Parathyroid adenoma (tissue), 2 donors: ENCODE data around the gene SHC1.

ENCODE experiments used
- H2AFZ ChIP-seq: fragments of 300-600 bp; sonication (generic); one replicate; pipeline ENCODE4 v1.7.0; 2017; ENCODE audit warnings: antibody characterized with exemption, mild to moderate bottlenecking
- H3K27ac ChIP-seq: fragments of 300-600 bp; sonication (generic); one replicate; pipeline ENCODE4 v1.7.0; 2017
- H3K27me3 ChIP-seq: fragments of 300-600 bp; sonication (generic); one replicate; pipeline ENCODE4 v1.7.0; 2017; ENCODE audit warnings: low read length; ENCODE audit not compliant: control insufficient read depth, insufficient read depth
- H3K36me3 ChIP-seq: fragments of 300-600 bp; sonication (generic); one replicate; pipeline ENCODE4 v1.7.0; 2017; ENCODE audit warnings: low read length; ENCODE audit not compliant: control insufficient read depth, insufficient read depth
- H3K4me1 ChIP-seq: fragments of 300-600 bp; sonication (generic); one replicate; pipeline ENCODE4 v1.7.0; 2017; ENCODE audit warnings: control low read depth
- H3K4me2 ChIP-seq: fragments of 300-600 bp; sonication (generic); one replicate; pipeline ENCODE4 v1.7.0; 2017; ENCODE audit warnings: low read length
- H3K4me3 ChIP-seq: fragments of 300-600 bp; sonication (generic); one replicate; pipeline ENCODE4 v1.7.0; 2017; ENCODE audit warnings: low read depth, low read length
- H3K79me2 ChIP-seq: fragments of 300-600 bp; sonication (generic); one replicate; pipeline ENCODE4 v1.7.0; 2017; ENCODE audit warnings: control low read depth
- H3K9ac ChIP-seq: fragments of 300-600 bp; sonication (generic); one replicate; pipeline ENCODE4 v1.7.0; 2017; ENCODE audit warnings: mild to moderate bottlenecking
- H3K9me3 ChIP-seq: fragments of 300-600 bp; sonication (generic); one replicate; pipeline ENCODE4 v1.7.0; 2017; ENCODE audit warnings: low read length; ENCODE audit not compliant: control insufficient read depth
- TF ChIP-seq, protein P1 (sequence below): fragments of 300-600 bp; sonication (generic); IDR thresholded peaks from one replicate; pipeline ENCODE4 v1.7.0; 2017; ENCODE audit warnings: antibody characterized with exemption, mild to moderate bottlenecking
- donor health status: primary hyperparathyroidism.

Gene SHC1

DNA sequence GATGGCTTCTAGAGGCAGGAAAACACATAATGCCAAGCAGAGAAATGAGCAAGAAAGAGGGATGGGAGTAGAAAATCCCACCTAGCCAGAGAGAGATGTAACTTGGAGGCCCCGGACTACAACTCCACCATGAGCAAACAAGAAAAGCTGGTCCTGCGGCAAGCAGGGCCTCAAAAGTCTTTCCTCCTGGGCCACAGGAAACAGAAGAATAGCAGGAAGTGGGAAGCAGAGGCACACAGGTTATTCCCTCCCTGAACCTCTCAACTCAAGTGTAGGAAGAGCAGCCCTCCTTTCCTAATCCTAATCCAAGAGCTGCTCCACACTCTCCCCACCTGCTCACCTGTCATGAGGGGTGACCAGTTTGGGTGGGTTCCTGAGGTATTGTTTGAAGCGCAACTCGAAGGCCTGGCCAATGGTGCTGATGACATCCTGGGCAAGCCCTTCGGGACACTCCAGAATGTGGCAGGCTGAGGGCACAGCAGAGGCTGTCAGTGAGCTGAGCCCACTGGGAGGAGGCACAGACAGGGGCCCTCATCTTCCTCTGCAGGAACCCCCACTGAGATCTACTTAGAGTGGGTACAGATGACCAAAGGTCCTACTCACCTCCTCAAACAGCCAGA lies 3.1 kb downstream of the SHC1 start:
- H3K4me1 ChIP-seq: peaks cover 7% of the 10 kb centered on the region
- H3K9me3 ChIP-seq: no peaks in the 10 kb centered on the region
- TF ChIP-seq, protein P1, sequence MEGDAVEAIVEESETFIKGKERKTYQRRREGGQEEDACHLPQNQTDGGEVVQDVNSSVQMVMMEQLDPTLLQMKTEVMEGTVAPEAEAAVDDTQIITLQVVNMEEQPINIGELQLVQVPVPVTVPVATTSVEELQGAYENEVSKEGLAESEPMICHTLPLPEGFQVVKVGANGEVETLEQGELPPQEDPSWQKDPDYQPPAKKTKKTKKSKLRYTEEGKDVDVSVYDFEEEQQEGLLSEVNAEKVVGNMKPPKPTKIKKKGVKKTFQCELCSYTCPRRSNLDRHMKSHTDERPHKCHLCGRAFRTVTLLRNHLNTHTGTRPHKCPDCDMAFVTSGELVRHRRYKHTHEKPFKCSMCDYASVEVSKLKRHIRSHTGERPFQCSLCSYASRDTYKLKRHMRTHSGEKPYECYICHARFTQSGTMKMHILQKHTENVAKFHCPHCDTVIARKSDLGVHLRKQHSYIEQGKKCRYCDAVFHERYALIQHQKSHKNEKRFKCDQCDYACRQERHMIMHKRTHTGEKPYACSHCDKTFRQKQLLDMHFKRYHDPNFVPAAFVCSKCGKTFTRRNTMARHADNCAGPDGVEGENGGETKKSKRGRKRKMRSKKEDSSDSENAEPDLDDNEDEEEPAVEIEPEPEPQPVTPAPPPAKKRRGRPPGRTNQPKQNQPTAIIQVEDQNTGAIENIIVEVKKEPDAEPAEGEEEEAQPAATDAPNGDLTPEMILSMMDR: no peak
- H3K4me3 ChIP-seq: no peak overlapping the region
- H2AFZ ChIP-seq: no peak overlapping the region
- no peaks in the 10 kb centered on the region for H3K79me2 ChIP-seq
- no peak overlapping the region for H3K4me2 ChIP-seq
- no peaks in the 10 kb centered on the region for H3K27me3 ChIP-seq
- H3K27ac ChIP-seq: peak overlapping the region; percentile 11
- no peak overlapping the region for H3K9ac ChIP-seq
- no peaks in the 10 kb centered on the region for H3K36me3 ChIP-seq

DNA sequence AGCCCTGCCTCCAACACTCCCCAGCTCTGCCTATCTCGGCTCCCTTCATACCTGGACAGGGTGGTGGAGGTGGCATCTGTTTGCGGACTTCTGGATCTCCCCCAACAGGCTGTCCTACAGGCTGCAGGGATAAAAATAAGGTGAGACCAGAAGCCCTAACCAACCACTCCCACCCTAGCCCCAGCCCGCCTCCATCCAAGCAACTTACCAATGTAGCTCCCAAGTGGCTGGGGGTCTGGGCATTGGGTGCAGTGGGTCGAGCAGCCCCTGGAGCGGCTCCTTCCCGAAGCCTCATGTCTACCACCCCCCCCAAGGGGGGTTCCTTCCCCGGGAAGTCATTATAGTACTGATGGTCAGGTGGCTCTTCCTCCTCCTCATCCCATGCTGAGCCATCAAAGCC lies 4.4 kb downstream of the SHC1 start:
- Histone ChIP-seq H3K4me1 (peaks cover under 1% of the 10 kb centered on the region), H3K9ac (no peak overlapping the region), H3K27me3 (no peaks in the 10 kb centered on the region), H3K79me2 (no peaks in the 10 kb centered on the region), H3K4me3 (no peak overlapping the region), H3K4me2 (no peak overlapping the region), H2AFZ (no peak overlapping the region), H3K36me3 (no peaks in the 10 kb centered on the region), H3K27ac (no peak overlapping the region), H3K9me3 (no peaks in the 10 kb centered on the region)
- TF ChIP-seq, protein P1: no peak

DNA sequence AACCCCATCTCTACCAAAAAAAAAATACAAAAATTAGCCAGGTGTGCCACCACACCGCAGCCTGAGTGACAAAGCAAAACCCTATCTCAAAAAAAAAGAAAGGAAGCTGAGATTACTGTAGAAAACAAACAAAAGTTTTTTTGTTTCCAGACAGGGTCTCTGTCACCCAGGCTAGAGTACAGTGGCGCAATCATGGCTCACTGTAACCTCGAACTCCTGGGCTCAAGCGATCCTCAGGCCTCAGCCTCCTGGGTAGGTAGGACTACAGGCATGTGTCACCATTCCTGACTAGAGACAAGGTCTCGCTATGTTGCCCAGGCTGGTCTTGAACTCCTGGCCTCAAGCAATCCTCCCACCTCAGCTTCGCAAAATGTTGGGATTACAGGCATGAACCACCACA lies 6.2 kb downstream of the SHC1 start:
- Histone ChIP-seq H3K4me2 (no peak overlapping the region), H3K9me3 (no peaks in the 10 kb centered on the region), H3K9ac (no peak overlapping the region), H3K79me2 (no peaks in the 10 kb centered on the region), H2AFZ (no peak overlapping the region), H3K4me1 (peaks cover 4% of the 10 kb centered on the region), H3K27ac (no peak overlapping the region), H3K4me3 (no peak overlapping the region), H3K27me3 (no peaks in the 10 kb centered on the region), H3K36me3 (no peaks in the 10 kb centered on the region)
- TF ChIP-seq, protein P1: no peak

DNA sequence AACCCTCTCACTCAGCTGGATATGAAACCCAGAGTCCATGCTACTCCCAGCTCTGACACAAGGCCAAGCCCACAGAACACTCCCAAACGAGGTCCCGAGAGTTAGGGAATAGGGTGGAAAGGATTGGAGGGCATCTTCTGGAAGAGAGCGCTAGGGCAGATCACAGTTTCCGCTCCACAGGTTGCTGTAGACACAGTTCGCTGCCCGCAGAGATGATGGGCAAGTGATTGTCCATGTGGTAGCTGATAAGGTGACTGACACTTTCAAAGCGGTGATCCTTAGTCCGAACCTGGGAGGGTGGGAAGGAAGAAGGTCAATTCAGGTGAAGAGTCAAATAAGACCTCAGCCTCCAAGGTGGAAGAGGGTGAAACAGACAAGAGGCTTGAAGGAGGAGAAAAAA lies 6.9 kb downstream of the SHC1 start:
- H3K36me3 ChIP-seq: no peaks in the 10 kb centered on the region
- H3K9me3 ChIP-seq: no peaks in the 10 kb centered on the region
- H3K27me3 ChIP-seq: no peaks in the 10 kb centered on the region
- no peak overlapping the region for H3K4me3 ChIP-seq
- H2AFZ ChIP-seq: no peak overlapping the region
- H3K9ac ChIP-seq: no peak overlapping the region
- H3K4me1 ChIP-seq: peaks cover 8% of the 10 kb centered on the region
- no peak overlapping the region for H3K27ac ChIP-seq
- peak overlapping the region; percentile 25 for H3K4me2 ChIP-seq
- TF ChIP-seq, protein P1: no peak
- no peaks in the 10 kb centered on the region for H3K79me2 ChIP-seq

DNA sequence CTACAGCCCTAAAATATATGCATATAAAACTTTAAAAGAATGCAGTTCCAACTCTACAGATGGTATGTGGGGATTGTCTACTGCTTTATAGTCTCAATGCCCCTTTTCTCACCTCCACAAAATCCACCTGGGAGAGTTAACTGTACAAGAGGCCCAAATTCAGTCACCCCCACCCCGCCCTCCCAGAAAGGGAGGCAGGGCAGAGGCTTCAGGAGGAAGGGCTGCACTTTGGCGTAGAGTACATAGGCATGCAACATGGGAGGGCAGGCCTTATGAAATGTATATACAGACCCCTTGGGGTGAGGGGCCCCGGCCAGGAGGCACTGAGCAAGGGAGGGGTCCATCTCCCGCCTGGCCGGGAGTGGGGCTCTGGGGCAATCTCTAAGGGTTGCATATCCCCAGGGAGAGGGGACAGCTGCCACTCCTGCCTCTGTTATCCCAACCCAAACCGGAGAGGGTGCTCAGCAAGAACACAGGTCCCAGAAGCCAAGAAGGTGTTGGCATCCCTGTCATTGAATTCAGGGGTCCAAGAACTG lies 7.7 kb downstream of the SHC1 start:
- Histone ChIP-seq H3K4me1 (peaks cover 12% of the 10 kb centered on the region), H3K27me3 (no peaks in the 10 kb centered on the region), H3K4me3 (no peak overlapping the region), H3K79me2 (no peaks in the 10 kb centered on the region), H3K36me3 (no peaks in the 10 kb centered on the region), H3K4me2 (peak overlapping the region; percentile 97), H2AFZ (no peak overlapping the region), H3K27ac (no peak overlapping the region), H3K9ac (no peak overlapping the region), H3K9me3 (no peaks in the 10 kb centered on the region)
- TF ChIP-seq, protein P1: no peak
